ENCODE measurements around the gene USP37.

The USP37 gene, protein sequence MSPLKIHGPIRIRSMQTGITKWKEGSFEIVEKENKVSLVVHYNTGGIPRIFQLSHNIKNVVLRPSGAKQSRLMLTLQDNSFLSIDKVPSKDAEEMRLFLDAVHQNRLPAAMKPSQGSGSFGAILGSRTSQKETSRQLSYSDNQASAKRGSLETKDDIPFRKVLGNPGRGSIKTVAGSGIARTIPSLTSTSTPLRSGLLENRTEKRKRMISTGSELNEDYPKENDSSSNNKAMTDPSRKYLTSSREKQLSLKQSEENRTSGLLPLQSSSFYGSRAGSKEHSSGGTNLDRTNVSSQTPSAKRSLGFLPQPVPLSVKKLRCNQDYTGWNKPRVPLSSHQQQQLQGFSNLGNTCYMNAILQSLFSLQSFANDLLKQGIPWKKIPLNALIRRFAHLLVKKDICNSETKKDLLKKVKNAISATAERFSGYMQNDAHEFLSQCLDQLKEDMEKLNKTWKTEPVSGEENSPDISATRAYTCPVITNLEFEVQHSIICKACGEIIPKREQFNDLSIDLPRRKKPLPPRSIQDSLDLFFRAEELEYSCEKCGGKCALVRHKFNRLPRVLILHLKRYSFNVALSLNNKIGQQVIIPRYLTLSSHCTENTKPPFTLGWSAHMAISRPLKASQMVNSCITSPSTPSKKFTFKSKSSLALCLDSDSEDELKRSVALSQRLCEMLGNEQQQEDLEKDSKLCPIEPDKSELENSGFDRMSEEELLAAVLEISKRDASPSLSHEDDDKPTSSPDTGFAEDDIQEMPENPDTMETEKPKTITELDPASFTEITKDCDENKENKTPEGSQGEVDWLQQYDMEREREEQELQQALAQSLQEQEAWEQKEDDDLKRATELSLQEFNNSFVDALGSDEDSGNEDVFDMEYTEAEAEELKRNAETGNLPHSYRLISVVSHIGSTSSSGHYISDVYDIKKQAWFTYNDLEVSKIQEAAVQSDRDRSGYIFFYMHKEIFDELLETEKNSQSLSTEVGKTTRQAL

DNA sequence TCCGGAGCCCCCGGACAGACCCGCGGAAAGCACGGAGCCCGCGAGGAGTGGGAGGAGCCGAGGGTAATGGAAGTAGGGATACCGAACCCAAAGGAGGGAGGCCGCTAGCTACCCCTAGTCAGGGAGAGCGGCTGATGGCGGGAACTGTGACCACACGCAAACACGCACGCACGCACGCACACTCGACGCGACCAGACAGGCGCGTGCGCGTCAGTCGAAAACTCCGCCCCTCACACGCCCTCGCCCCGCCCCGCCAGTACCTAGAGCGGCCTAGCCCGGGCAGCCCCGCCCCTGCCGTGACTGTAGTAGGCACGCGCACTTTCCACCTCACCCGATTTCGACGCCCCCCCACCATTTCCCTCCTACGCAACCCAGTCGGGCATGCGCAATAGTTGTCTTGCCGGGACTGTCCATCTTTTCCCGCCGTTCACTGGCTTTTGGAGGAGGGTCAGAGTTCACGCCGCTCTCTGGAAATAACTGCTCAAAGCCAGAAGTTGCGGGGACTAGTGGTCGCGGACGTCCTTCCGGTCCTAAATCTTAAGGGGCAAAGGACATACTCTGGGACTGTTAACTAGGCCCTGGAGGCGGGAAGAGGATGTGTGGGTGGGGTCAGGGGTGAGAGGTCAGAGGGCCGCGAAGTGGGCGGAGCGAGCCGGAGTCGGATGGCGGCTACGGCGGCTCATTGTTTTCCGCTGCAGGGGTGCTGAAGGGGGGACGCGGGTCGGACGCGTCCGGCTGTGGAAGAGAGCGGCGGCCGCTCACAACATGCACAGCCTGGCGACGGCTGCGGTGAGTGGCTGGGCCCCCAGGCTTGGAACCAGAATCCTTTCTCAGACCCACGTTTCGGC lies at the start of gene USP37, which contains the start of gene CNOT9:
Gene USP37, minus strand, starts transcription at position 162 of the 848 bp plus-strand sequence. CDS start 9,698 bp downstream, outside the sequence.
Gene CNOT9, plus strand, starts transcription at position 650 of the 848 bp plus-strand sequence. Its CDS starts 116 bp downstream, at position 766.
- DNase-seq (ENCODE audit: low spot score): peak; percentile 98

DNA sequence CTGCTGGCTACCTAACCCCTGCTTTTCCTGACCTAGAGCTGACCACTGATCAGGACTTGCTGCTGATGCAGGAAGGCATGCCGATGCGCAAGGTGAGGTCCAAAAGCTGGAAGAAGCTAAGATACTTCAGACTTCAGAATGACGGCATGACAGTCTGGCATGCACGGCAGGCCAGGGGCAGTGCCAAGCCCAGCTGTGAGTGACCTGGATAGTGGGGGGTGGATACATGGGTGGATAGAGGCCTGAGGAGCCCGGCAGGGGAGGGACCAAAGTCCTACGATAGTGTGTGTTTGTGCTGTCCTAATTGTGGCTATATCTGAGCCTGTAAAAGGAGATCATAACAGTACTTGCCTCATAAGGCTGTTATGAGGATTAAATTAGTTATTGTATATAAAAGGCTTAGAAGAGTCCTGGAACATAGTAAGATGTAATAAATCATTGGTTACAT lies 47.7 kb upstream of the USP37 start:
- DNase-seq (ENCODE audit: low spot score): no peak

DNA sequence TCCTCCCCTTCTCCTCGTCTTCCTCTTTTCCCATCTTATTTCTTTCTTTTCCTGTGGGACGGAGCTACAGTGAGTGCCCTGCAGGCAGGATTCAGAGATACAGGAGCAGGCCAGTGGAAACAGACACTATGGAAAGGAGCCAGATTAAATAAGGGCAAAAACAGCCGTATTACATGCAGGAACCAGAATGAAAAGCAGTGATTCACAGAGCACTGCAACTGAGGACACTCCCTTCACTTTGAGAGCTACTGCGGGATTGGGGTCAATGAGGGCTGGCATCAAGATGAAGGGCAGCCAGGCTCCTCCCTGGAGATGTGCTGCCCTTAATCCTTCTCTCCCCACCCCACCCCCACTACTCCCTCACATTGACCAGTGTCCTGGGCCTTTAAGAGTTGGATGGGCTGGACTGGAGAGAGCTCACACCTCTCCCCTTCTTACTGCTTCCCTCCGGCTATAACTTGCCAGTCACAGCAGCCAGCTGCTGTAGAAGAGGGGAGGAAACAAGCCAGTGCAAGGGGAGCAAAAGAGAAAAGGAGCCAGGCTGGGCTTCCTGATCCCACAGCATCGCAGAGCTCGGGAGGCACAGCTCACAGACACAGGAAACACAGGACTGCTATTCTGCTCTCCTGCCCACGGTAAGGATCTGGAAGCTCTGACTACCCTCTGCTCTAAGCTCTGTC lies 39.4 kb upstream of the USP37 start, which contains the start of gene PLCD4:
Gene PLCD4, plus strand, starts transcription at position 464 of the 680 bp plus-strand sequence. CDS start 7,841 bp downstream, outside the sequence.
- DNase-seq (ENCODE audit: low spot score): peak; percentile 55

DNA sequence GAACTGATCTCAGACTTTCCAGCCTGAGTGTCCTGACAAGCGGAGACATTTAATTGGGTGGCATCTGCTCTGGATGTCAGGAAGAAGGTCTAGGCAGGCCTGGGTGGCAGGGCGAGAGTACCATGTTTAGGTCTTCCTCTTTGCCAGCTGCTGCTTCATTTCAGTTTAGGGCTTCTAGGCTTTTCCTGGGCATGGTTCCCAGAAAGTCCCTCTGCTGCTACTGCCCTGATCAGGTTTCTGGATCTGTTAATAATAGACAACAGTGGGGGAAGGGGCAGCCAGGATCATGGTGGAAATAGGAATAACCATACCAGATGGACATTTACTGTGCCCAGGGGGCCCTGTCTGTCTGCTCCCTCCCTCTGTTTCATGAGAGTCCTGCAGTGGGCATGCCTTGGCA lies 37.3 kb upstream of the USP37 start:
- DNase-seq (ENCODE audit: low spot score): peak; percentile 27

DNA sequence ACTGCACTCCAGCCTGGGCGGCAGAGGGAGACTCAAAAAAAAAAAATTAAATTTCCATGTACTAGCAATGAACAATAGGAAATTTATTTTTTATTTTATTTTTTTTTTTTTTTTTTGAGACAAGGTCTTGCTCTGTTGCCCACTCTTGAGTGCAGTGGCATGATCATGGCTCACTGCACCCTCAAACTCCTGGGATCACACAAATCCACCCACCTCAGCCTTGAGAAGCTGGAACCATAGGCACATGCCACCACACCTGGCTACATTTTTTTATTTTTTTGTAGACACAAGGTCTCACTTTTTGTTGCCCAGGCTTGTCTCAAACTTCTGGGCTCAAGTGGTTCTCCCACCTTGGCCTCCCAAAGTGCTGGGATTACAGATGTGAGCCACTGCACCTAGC lies 17.4 kb upstream of the USP37 start:
- DNase-seq (ENCODE audit: low spot score): no peak

DNA sequence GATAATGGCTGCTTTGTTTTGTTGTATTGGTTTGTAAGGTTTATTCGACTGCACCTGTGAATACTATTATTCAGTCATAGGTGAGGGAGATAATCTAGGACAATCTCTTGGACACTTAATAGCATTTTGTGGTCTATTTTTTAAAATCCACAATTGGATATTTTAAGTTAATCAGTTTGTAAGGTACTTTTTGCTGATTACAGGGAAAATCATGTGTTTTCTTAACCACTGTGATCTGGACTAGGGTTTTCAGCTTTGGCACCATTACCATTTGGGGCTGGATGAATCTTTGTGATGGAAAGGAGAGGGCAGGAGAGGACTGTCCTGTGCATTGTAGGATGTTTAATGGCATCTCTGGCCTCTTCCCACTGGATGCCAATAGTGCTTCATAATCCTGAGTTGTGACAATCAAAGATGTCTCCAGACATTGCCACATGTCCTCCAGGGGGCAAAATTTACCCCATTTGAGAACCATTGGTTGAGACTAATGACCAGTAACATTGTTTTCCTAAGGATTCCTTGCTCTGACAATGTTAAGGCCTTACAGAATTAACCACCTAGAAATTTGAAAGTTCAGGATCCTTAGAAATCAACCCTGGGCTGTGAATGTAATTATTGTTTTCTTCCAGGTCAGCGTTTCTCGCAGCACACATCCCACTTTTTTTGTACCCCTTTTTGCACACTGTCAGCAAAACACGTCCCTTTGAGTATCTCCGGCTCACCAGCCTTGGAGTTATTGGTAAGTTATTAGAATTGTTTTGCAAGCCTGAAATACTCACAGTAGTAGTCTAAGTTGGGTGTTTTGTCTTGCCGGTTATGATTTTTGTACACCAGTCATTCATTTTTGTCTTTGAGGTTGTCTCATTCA lies 16.1 kb upstream of the USP37 start:
- no peak for DNase-seq (ENCODE audit: low spot score)

DNA sequence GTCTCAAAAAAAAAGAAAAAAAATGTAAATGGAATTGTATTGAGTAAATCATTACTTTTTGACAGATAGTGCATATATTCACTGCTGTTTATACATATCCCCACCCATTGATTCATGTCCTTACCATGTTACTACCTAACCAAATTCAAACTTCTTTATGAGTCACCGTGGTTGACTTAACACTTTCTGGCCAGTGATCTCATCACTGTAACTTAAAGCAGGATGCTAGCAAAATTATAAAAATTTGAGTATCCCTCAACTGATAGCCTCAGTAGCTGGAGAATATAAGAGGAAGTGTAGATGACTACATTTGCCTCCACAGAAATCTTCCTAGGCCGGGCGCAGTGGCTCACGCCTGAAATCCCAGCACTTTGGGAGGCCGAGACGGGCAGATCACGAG lies 13.9 kb upstream of the USP37 start:
- peak; percentile 24 for DNase-seq (ENCODE audit: low spot score)

DNA sequence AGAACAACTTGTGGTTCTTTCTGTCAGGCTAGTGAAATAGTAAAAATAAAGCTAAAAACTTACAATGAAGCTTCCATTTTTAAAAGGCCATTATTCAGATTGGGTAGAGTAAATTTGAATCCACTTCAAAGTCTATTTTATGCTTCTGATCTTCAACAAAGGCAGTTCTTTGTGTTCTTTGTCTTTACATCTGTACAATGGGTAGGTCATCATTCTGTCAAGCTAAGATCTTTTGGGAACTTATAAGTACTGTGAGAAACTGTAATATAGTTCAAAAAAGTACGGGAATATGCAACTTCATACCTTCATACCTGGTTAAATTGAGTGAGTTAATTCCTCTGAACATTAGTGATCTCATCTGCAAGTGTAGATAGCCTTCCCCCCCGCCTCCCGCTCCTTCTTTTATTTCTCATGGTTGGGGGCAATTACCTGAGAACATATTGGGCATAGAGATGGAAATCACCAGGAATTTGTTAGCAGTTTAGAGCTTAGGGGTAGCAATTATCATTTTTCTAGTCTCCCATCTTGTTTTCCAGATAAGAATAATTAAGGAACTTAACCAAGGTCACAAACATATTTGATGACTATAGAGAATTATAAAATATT lies 10.2 kb upstream of the USP37 start:
- DNase-seq (ENCODE audit: low spot score): no peak

DNA sequence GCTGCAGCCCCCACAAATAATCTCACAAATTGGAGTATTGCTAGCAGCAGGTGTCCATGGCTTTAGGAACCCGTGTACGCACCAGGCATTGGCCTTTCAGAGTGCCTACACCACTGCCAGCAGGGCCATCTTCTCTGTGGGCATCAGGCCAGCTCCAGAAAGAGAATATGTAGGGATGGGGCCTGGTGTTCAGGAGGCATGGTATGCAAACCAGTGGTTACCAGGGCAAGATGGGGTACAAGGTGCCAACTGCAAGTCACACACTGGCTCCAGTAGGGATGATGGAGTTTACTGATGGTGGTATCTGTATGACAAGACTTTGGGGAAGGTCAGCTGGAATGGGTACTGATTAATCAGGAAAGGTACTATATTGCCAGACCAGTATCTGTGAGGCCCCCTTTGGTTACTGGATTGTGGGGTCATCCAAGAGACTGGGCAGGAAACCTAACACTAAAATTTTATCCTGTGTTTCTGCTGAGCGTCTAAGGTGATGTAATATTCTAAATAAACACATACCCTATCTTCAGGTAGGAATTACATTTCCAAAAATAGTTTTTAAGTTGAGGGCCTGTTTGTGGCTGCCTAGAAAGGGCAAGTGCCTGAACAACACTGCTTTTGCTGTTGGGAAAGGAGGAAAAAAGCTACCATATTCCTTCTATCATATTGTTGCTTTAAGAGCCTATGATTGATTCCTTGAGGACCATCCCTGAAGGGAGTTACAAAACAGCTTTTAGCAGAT lies 9.5 kb upstream of the USP37 start:
- no peak for DNase-seq (ENCODE audit: low spot score)

DNA sequence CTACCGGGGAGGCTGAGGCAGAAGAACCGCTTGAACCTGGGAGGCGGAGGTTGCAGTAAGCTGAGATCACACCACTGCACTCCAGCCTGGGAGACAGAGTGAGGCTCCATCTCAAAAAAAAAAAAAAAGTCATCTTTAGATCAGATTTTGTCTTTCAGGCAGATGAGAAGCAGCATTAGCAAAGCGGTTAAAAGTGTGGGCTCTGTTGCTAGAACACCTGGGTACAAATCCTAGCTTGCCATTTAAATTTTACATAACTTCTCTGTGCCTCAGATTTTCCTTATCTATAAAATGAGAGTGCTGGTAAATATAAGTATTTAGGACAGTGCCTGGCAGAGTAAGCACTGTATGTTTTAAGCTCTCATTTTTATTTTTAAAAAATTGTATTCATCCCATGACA lies 8.7 kb upstream of the USP37 start:
- DNase-seq (ENCODE audit: low spot score): no peak

DNA sequence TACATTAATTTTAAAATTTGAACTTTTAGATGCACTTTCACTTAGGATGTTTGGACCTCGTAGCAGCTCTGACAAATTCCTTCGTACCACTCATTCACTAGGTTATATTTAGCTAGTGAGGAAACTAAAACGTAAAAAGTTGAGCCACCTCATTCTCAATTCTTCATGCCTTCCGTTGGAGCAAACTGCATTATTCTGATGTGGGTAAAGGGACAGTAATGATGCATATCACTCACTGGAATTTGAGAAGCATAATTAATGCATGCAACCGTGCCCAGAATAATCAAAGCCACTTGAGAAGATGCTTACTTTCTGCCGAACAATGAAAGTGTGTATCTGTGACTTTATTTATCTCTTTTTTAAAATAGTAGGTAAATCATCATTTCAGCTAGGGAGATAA lies 2.7 kb upstream of the USP37 start:
- DNase-seq (ENCODE audit: low spot score): peak; percentile 24

DNA sequence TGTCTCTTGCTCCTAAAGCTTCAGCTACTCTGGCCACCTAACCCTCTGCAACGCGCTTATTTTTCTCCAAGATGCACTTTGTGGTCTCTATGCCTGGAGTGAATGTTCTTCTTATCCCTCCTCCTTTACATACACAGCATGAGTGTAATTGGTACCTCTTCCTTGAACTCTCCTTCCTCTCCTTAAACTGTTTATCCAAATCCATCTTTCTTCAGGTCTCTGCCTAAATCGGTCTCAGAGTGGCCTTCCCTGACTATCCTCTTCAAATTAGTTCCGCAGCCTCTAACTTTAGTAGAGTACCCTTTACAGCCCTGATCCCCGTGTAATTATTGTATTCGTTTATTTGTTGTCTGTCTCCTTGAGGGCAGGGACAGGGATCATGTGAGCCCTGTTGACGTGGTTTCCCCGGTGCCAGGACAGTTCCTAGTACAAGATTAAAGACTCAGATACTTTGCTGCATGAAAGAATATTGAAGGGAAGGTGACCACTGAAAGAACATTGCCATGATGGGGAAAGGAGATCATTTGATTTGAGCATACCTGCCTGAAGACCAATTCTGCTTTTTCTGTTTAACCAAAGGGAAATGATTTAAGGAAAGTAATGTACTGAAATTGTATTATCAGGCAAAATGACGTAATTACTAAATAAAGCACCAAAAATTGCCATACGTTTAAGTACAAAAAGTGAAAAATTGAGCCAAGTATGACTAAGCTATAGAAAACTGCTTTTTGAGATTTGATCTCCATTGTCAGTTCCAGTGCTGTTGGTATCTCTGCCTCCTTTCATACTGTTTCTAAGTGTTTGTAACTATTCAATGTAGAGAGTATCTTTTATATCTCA lies 1.7 kb upstream of the USP37 start:
- DNase-seq (ENCODE audit: low spot score): peak; percentile 28

DNA sequence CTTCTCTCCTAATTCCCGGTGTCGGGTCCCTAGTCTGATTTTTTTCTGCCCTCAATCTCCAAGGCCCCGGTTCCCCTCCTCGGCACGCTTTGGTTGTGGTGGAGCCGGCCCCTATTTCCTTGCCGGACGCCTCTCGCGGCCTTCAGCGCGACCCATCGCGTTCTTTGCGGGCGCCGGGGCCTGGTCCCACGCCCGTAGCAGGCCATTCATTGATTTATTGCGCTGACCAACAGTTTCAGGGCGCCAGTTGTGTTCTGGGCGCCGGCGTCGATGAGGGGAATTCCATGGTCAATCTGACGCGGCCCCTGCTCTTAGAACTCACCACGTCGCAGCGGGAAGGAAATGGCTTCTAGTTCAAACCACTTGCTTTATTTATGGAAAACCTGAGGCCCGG lies 884 bp upstream of the USP37 start:
- peak; percentile 55 for DNase-seq (ENCODE audit: low spot score)

DNA sequence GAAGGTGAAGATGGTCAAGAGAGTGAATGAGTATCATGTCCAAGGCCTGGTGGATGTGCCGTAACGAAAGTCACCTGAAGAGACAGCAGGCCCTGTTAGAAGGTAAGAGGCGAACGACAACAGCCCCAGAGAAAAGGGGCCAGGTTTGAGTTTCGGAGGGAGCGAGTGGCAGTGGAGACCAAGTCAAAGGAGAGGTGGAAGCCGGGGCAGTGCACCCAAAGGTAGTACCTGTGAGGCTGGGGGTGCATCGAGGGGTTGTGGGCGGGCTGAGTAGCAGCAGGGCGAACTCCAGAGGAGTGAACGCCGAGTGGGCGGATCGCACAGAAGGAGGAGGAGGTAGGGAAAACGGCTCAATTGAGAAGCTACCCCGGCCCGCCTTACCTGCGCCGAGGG lies 358 bp downstream of the USP37 start:
- no peak for DNase-seq (ENCODE audit: low spot score)

DNA sequence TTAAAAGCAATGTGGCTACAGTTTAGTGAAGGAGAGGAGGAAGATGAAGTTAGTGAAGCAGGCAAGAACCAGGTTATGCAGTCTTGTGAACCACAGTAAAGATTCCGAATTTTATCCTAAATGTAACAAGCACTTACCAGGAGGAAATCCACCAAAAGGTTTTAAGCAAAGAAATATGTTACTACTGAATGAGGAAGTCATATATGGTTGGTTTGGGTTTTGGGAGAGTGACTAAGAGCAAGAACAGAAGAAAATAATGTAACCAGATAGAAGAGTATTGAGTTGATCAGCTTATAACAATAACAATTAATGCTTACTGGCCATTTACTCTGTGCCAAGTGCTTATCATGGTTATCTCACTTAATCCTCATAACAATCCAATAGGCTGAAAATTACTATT lies 1.9 kb downstream of the USP37 start:
- no peak for DNase-seq (ENCODE audit: low spot score)

DNA sequence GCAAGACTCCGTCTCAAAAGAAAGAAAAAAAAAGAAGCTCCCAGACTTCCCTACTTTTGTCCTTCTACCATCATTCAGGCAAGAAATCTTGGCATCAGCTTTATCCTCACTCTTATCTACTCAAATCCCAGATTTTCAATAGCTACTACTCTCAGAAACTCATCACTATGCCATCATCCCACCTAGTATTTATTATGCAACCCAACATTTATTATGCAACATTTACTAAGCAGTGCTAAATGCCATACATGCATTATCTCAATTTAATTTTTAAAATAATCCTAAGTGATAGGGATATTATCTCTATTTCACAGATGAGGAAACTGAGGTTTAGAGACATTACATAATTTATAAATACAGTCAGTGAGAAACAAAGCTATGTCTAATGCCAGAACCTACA lies 4.1 kb downstream of the USP37 start:
- no peak for DNase-seq (ENCODE audit: low spot score)

DNA sequence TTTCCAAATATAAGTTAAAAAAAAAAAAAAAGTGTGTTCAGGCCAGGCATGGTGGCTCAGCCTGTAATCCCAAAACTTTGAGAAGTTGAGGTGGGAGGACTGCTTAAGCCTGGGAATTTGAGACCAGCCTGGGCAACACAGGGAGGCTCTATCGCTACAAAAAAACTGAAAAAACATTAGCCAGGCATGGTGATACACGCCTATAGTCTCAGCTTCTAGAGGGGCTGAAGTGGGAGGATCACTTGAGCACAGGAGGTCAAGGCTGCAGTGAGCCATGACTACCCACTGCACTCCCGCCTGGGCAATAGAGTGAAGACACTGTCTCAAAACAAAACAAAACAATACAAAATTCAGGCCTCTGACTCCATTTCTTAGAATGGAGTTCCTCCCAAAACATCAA lies 9.2 kb downstream of the USP37 start:
- DNase-seq (ENCODE audit: low spot score): no peak

DNA sequence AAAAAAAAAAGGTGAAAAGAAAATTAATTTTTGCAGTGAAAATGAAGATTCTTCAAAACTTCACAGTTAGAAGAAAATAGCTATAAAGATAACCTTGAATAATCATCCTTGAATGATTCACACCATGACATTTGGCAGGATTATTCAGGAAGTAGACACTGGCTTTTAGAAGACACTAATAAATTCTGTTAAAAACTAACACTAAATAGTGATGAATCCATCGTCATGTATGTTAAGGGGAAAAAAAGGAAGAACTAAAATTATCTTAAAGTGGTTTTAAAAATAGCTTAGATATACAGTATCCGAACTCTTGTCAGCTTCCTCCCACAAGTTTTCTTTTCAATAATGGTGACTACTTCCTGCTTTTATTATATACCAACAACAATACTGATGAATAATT lies 10.2 kb downstream of the USP37 start:
- no peak for DNase-seq (ENCODE audit: low spot score)

Measured in AG08396 (cell line).